Mesenchymal stem cell (in vitro differentiated cells and primary cell): Measurements from ENCODE around the gene ZNF750.

ENCODE experiments used
- DNase-seq: peaks from one replicate; pipeline ENCODE4 v3.0.0-alpha.2; 2013
- H2AFZ ChIP-seq: one replicate; pipeline ENCODE4 v1.6.1; 2013; ENCODE audit warnings: low read depth, mild to moderate bottlenecking, control low read depth, inconsistent platforms, low read length, moderate library complexity
- H2AK5ac ChIP-seq: 2 replicates; pipeline ENCODE4 v1.6.1; 2013; ENCODE audit warnings: low read length, moderate library complexity, mild to moderate bottlenecking, inconsistent platforms; ENCODE audit not compliant: severe bottlenecking
- H2BK120ac ChIP-seq: one replicate; pipeline ENCODE4 v1.6.1; 2013; ENCODE audit warnings: low read depth, mild to moderate bottlenecking, inconsistent platforms, low read length, moderate library complexity
- H2BK12ac ChIP-seq, 2 experiments: one replicate each; pipeline ENCODE4 v1.6.1; 2013; ENCODE audit warnings: inconsistent platforms in 2 of 2, low read length in 2 of 2, mild to moderate bottlenecking in 2 of 2, moderate library complexity in 2 of 2, control low read depth in 1 of 2
- H2BK15ac ChIP-seq: one replicate; pipeline ENCODE4 v1.6.1; 2013; ENCODE audit warnings: mild to moderate bottlenecking, low read depth, inconsistent platforms; ENCODE audit not compliant: poor library complexity, severe bottlenecking
- H2BK5ac ChIP-seq: 2 replicates; pipeline ENCODE4 v1.6.1; 2013; ENCODE audit warnings: low read depth, mild to moderate bottlenecking, low read length, control low read depth, inconsistent platforms; ENCODE audit not compliant: poor library complexity, severe bottlenecking
- H3K14ac ChIP-seq, 2 experiments: one replicate each; pipeline ENCODE4 v1.6.1; 2013; ENCODE audit warnings: inconsistent platforms in 2 of 2, low read length in 2 of 2, control low read depth in 1 of 2, mild to moderate bottlenecking in 1 of 2, moderate library complexity in 1 of 2
- H3K18ac ChIP-seq, 2 experiments: one replicate each; pipeline ENCODE4 v1.6.1; 2013; ENCODE audit warnings: inconsistent platforms in 2 of 2, low read length in 2 of 2, control low read depth in 1 of 2, low read depth in 1 of 2, mild to moderate bottlenecking in 1 of 2
- H3K23ac ChIP-seq, 2 experiments: one replicate each; pipeline ENCODE4 v1.6.1; 2013; ENCODE audit warnings: inconsistent platforms in 2 of 2, low read length in 2 of 2, mild to moderate bottlenecking in 2 of 2, moderate library complexity in 2 of 2, control low read depth in 1 of 2
- H3K27ac ChIP-seq: 2 replicates; pipeline ENCODE4 v1.5.1; 2013; ENCODE audit warnings: mild to moderate bottlenecking, moderate library complexity, low read length, control low read depth, inconsistent platforms; ENCODE audit not compliant: poor library complexity, severe bottlenecking
- H3K27me3 ChIP-seq, 2 experiments: 2 replicates each; pipeline versions ENCODE4 v1.6.1 to v1.7.0; 2013; ENCODE audit warnings: low read length in 2 of 2, mild to moderate bottlenecking in 2 of 2, moderate library complexity in 2 of 2, control low read depth in 1 of 2, inconsistent platforms in 1 of 2; ENCODE audit not compliant: control insufficient read depth in 1 of 2, insufficient read depth in 1 of 2
- H3K36me3 ChIP-seq, 2 experiments: 2 replicates each; pipeline versions ENCODE4 v1.6.1 to v1.7.0; 2013; ENCODE audit warnings: low read length in 2 of 2, control low read depth in 1 of 2, inconsistent platforms in 1 of 2, low read depth in 1 of 2, mild to moderate bottlenecking in 1 of 2; ENCODE audit not compliant: insufficient read depth in 2 of 2, control insufficient read depth in 1 of 2
- H3K4ac ChIP-seq, 2 experiments: one replicate each; pipeline ENCODE4 v1.6.1; 2013; ENCODE audit warnings: inconsistent platforms in 2 of 2, low read length in 2 of 2, mild to moderate bottlenecking in 2 of 2, moderate library complexity in 2 of 2, control low read depth in 1 of 2, low read depth in 1 of 2
- H3K4me1 ChIP-seq: 2 replicates; pipeline ENCODE4 v1.6.1; 2013; ENCODE audit warnings: low read depth, low read length, control low read depth; ENCODE audit not compliant: control insufficient read depth, insufficient read depth
- H3K4me2 ChIP-seq: 2 replicates; pipeline ENCODE4 v1.6.1; 2013; ENCODE audit warnings: low read length, mild to moderate bottlenecking, inconsistent platforms; ENCODE audit not compliant: poor library complexity, severe bottlenecking
- H3K4me3 ChIP-seq, 2 experiments: 2 replicates each; pipeline versions ENCODE4 v1.5.1 to v1.7.0; 2013; ENCODE audit warnings: low read length in 2 of 2, mild to moderate bottlenecking in 2 of 2, control low read depth in 1 of 2, low read depth in 1 of 2; ENCODE audit not compliant: insufficient read depth in 1 of 2
- H3K79me1 ChIP-seq: replicated peaks from 2 replicates; pipeline ENCODE4 v1.6.1; 2013; ENCODE audit warnings: mild to moderate bottlenecking, control low read depth, low read length, inconsistent platforms; ENCODE audit not compliant: poor library complexity, severe bottlenecking
- H3K9ac ChIP-seq: 2 replicates; pipeline ENCODE4 v1.7.0; 2013; ENCODE audit warnings: mild to moderate bottlenecking, low read length, moderate library complexity
- H3K9me3 ChIP-seq: 2 replicates; pipeline ENCODE4 v1.7.0; 2013; ENCODE audit warnings: mild to moderate bottlenecking, low read length; ENCODE audit not compliant: control insufficient read depth
- H4K8ac ChIP-seq: one replicate; pipeline ENCODE4 v1.6.1; 2013; ENCODE audit warnings: inconsistent platforms, mild to moderate bottlenecking, low read length, moderate library complexity
- H4K91ac ChIP-seq: one replicate; pipeline ENCODE4 v1.6.1; 2013; ENCODE audit warnings: mild to moderate bottlenecking, low read length, inconsistent platforms
- whole genome bisulfite sequencing: methylation state at CpG from one replicate; pipeline ENCODE4 v1.1.7; 2013; ENCODE audit warnings: mixed read lengths; 5-methylcytosine and 5-hydroxymethylcytosine counted together

ZNF750 gene

DNA sequence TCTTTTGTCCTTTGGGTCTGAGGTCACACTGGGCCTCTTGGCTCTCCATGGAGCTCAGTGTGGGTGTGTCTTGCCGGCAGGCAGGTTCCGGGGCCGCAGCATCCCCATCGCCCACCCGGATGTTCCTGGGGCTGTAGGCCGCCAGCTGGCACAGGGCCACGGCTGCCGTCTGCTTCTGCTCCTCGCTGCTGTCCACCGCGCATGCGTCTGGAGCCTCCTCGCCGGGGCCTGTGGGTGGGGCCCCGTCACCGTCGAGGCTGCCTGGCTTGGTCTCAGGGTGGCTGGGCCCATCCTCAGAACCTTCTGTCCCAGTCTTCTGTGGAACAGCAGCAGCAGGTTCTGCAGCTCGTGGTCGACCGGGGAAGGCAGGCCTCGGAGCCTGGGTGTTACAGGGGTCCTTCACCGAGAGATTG, 9.6 kb downstream of the ZNF750 start:
- no peak overlapping the region for H3K4ac ChIP-seq
- H3K9ac ChIP-seq = peak overlapping the region; percentile 17
- H2AK5ac ChIP-seq = no peak overlapping the region
- no peak overlapping the region for H2AFZ ChIP-seq
- H3K14ac ChIP-seq = peak overlapping the region in 1 of 2 experiments; percentile 14
- peaks cover 35% of the 10 kb centered on the region for H3K79me1 ChIP-seq
- H3K9me3 ChIP-seq = no peaks in the 10 kb centered on the region
- peak overlapping the region in 1 of 2 experiments; percentile 31 for H3K4me3 ChIP-seq
- DNase-seq = no peak
- H3K18ac ChIP-seq = no peak overlapping the region
- H2BK5ac ChIP-seq = no peak overlapping the region
- H4K91ac ChIP-seq = no peak overlapping the region
- no peak overlapping the region for H4K8ac ChIP-seq
- no peak overlapping the region for H3K23ac ChIP-seq
- H3K36me3 ChIP-seq = peaks cover 17 to 48% of the 10 kb centered on the region in 2 experiments
- H2BK12ac ChIP-seq = no peak overlapping the region
- no peak overlapping the region for H3K27ac ChIP-seq
- whole genome bisulfite sequencing = 98% methylated on average over 22 of the region's 22 CpGs
- H3K4me2 ChIP-seq = no peak overlapping the region
- H2BK15ac ChIP-seq = no peak overlapping the region
- H3K4me1 ChIP-seq = peaks cover 3% of the 10 kb centered on the region
- H3K27me3 ChIP-seq = no peaks in the 10 kb centered on the region
- H2BK120ac ChIP-seq = no peak overlapping the region

GRCh38 chr17:82828875-82829487, 10.8 kb downstream of the ZNF750 start:
- no peak overlapping the region for H3K18ac ChIP-seq
- H3K4me2 ChIP-seq = no peak overlapping the region
- no peak for DNase-seq
- H2BK12ac ChIP-seq = no peak overlapping the region
- no peak overlapping the region for H4K8ac ChIP-seq
- peaks cover 3% of the 10 kb centered on the region for H3K4me1 ChIP-seq
- H3K4me3 ChIP-seq = no peak overlapping the region
- no peak overlapping the region for H3K4ac ChIP-seq
- no peak overlapping the region for H2BK15ac ChIP-seq
- H4K91ac ChIP-seq = no peak overlapping the region
- peaks cover 36% of the 10 kb centered on the region for H3K79me1 ChIP-seq
- H3K36me3 ChIP-seq = peaks cover 17 to 48% of the 10 kb centered on the region in 2 experiments
- H3K23ac ChIP-seq = no peak overlapping the region
- H2AFZ ChIP-seq = no peak overlapping the region
- no peak overlapping the region for H3K9ac ChIP-seq
- H3K27ac ChIP-seq = no peak overlapping the region
- no peak overlapping the region for H2AK5ac ChIP-seq
- 98% methylated on average over 24 of the region's 26 CpGs for WGBS
- H3K9me3 ChIP-seq = no peaks in the 10 kb centered on the region
- H3K14ac ChIP-seq = no peak overlapping the region
- no peak overlapping the region for H2BK5ac ChIP-seq
- no peaks in the 10 kb centered on the region for H3K27me3 ChIP-seq
- H2BK120ac ChIP-seq = no peak overlapping the region

DNA sequence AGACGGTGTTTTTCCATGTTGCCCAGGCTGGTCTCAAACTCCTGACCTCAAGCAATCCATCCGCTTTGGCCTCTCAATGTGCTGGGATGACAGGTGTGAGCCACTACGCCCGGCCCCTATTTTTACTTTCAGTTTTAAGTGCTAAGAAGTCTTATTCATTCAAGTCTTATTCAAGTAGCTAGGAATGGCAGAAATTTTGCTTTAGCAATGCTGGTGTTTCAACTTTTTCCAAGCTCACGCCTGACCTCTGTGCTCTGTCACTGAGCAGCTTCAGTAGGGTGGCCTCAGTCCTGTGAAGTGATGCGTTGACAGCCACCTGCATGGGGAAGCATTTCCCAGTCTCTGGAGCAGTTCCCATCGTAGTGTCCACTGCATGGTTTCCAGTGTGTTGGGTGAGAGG, 12.9 kb downstream of the ZNF750 start:
- Histone ChIP-seq H3K4me1 (peaks cover 3% of the 10 kb centered on the region), H3K4me2 (no peak overlapping the region), H2BK5ac (no peak overlapping the region), H3K4me3 (no peak overlapping the region), H2BK12ac (no peak overlapping the region), H2BK15ac (no peak overlapping the region), H4K8ac (no peak overlapping the region), H2AK5ac (no peak overlapping the region), H3K27me3 (no peaks in the 10 kb centered on the region), H3K9ac (no peak overlapping the region), H3K23ac (no peak overlapping the region), H3K18ac (no peak overlapping the region), H3K79me1 (peaks cover 34% of the 10 kb centered on the region), H4K91ac (no peak overlapping the region), H3K4ac (no peak overlapping the region), H3K9me3 (no peaks in the 10 kb centered on the region), H3K14ac (no peak overlapping the region), H2BK120ac (no peak overlapping the region), H3K27ac (no peak overlapping the region), H3K36me3 (peaks cover 25 to 47% of the 10 kb centered on the region in 2 experiments), H2AFZ (no peak overlapping the region)
- no peak for DNase-seq
- WGBS = 97% methylated on average over 5 of the region's 7 CpGs

GRCh38 chr17:82826211-82826610, 13.6 kb downstream of the ZNF750 start:
- Histone ChIP-seq H3K18ac (no peak overlapping the region), H3K4me3 (no peak overlapping the region)

More at GRCh38 chr17:82826211-82826610, 13.6 kb downstream of the ZNF750 start:
- Histone ChIP-seq H3K4me1 (peaks cover 3% of the 10 kb centered on the region), H2BK15ac (no peak overlapping the region), H2AK5ac (no peak overlapping the region), H3K27ac (no peak overlapping the region), H3K9ac (no peak overlapping the region), H2BK120ac (no peak overlapping the region), H3K23ac (no peak overlapping the region), H3K36me3 (peaks cover 27 to 41% of the 10 kb centered on the region in 2 experiments), H2BK12ac (no peak overlapping the region), H3K14ac (no peak overlapping the region), H2AFZ (no peak overlapping the region), H2BK5ac (no peak overlapping the region), H3K79me1 (peaks cover 34% of the 10 kb centered on the region), H4K91ac (no peak overlapping the region), H3K9me3 (peaks cover 4% of the 10 kb centered on the region), H3K4ac (no peak overlapping the region), H3K4me2 (no peak overlapping the region), H4K8ac (no peak overlapping the region), H3K27me3 (no peaks in the 10 kb centered on the region)
- DNase-seq = no peak
